ENCODE results near the gene RGS3.
A peak's percentile ranks its signal among the peaks of the same experiment; 100 is the strongest.
"Not testable (repeated sequence)": the region's sequence is repeated elsewhere in the genome, so short reads cannot be mapped to it uniquely, and the experiment has no call there.

Gene RGS3

GRCh38 chr9:113545068-113545467 is 81.5 kb downstream of the RGS3 start:
- no peaks in the 10 kb centered on the region for H3K79me1 ChIP-seq (ENCODE audit: low read length)
- no peak overlapping the region for H3K23ac ChIP-seq (ENCODE audit: low read length)
- no peak overlapping the region for H3K56ac ChIP-seq (ENCODE audit: low read length)
- no peak overlapping the region for H3K18ac ChIP-seq (ENCODE audit: low read length)
- no peaks in the 10 kb centered on the region for H3K79me2 ChIP-seq (ENCODE audit: control insufficient read depth, insufficient read depth, low read length)
- no peak overlapping the region for H2AK5ac ChIP-seq (ENCODE audit: low read length)
- no CpG with 5 or more reads among the region's 2 CpGs for WGBS (ENCODE audit: extremely low coverage, insufficient coverage, low lambda C conversion rate)
- no peak for DNase-seq
- no peak overlapping the region for H2BK120ac ChIP-seq (ENCODE audit: low read depth, low read length)
- H3K4ac ChIP-seq (ENCODE audit: low read depth, low read length): no peak overlapping the region
- H3K4me1 ChIP-seq (ENCODE audit: control insufficient read depth, low read depth, low read length): peaks cover 7% of the 10 kb centered on the region
- no peak overlapping the region for H2BK15ac ChIP-seq (replicated peaks; ENCODE audit: low read depth)
- no peak overlapping the region for H4K8ac ChIP-seq (ENCODE audit: low read depth, low read length)
- no peak overlapping the region for H4K5ac ChIP-seq (ENCODE audit: low read length)
- no peak overlapping the region for H3K4me2 ChIP-seq (ENCODE audit: low read length)
- H3K27me3 ChIP-seq (ENCODE audit: insufficient read depth, low read length, poor library complexity): no peaks in the 10 kb centered on the region
- no peak overlapping the region for H3K4me3 ChIP-seq (ENCODE audit: low read length)
- H2BK5ac ChIP-seq (ENCODE audit: low read length): no peak overlapping the region
- H3K36me3 ChIP-seq (ENCODE audit: control insufficient read depth, insufficient read depth, low read length): no peaks in the 10 kb centered on the region
- H3K27ac ChIP-seq (ENCODE audit: low read depth, low read length): no peak overlapping the region
- no peak overlapping the region for H3K9ac ChIP-seq (ENCODE audit: low read length)

GRCh38 chr9:113546566-113546965 is 83.0 kb downstream of the RGS3 start:
- no peak overlapping the region for H2BK120ac ChIP-seq (ENCODE audit: low read depth, low read length)
- no peak overlapping the region for H2AK5ac ChIP-seq (ENCODE audit: low read length)
- H3K79me2 ChIP-seq (ENCODE audit: control insufficient read depth, insufficient read depth, low read length): no peaks in the 10 kb centered on the region
- no peak overlapping the region for H4K8ac ChIP-seq (ENCODE audit: low read depth, low read length)
- H3K36me3 ChIP-seq (ENCODE audit: control insufficient read depth, insufficient read depth, low read length): no peaks in the 10 kb centered on the region
- H2BK5ac ChIP-seq (ENCODE audit: low read length): no peak overlapping the region
- WGBS (ENCODE audit: extremely low coverage, insufficient coverage, low lambda C conversion rate): no CpG with 5 or more reads among the region's 5 CpGs
- H3K4me2 ChIP-seq (ENCODE audit: low read length): no peak overlapping the region
- no peak overlapping the region for H3K27ac ChIP-seq (ENCODE audit: low read depth, low read length)
- DNase-seq: no peak
- no peaks in the 10 kb centered on the region for H3K79me1 ChIP-seq (ENCODE audit: low read length)
- H3K4me3 ChIP-seq (ENCODE audit: low read length): no peak overlapping the region
- H4K5ac ChIP-seq (ENCODE audit: low read length): no peak overlapping the region
- peaks cover 7% of the 10 kb centered on the region for H3K4me1 ChIP-seq (ENCODE audit: control insufficient read depth, low read depth, low read length)
- no peak overlapping the region for H3K4ac ChIP-seq (ENCODE audit: low read depth, low read length)
- no peak overlapping the region for H3K23ac ChIP-seq (ENCODE audit: low read length)
- H3K56ac ChIP-seq (ENCODE audit: low read length): no peak overlapping the region
- no peaks in the 10 kb centered on the region for H3K27me3 ChIP-seq (ENCODE audit: insufficient read depth, low read length, poor library complexity)
- H3K18ac ChIP-seq (ENCODE audit: low read length): no peak overlapping the region
- H3K9ac ChIP-seq (ENCODE audit: low read length): no peak overlapping the region
- no peak overlapping the region for H2BK15ac ChIP-seq (replicated peaks; ENCODE audit: low read depth)

GRCh38 chr9:113547501-113547900 is 84.0 kb downstream of the RGS3 start:
- no peak for DNase-seq
- Histone ChIP-seq H2BK15ac (replicated peaks; ENCODE audit: low read depth) (no peak overlapping the region), H3K4me3 (ENCODE audit: low read length) (no peak overlapping the region), H2BK5ac (ENCODE audit: low read length) (no peak overlapping the region), H3K18ac (ENCODE audit: low read length) (no peak overlapping the region), H3K79me2 (ENCODE audit: control insufficient read depth, insufficient read depth, low read length) (no peaks in the 10 kb centered on the region), H4K5ac (ENCODE audit: low read length) (no peak overlapping the region), H3K36me3 (ENCODE audit: control insufficient read depth, insufficient read depth, low read length) (no peaks in the 10 kb centered on the region), H3K79me1 (ENCODE audit: low read length) (no peaks in the 10 kb centered on the region), H3K9ac (ENCODE audit: low read length) (no peak overlapping the region), H3K27ac (ENCODE audit: low read depth, low read length) (no peak overlapping the region), H3K4me2 (ENCODE audit: low read length) (no peak overlapping the region), H3K23ac (ENCODE audit: low read length) (no peak overlapping the region), H2BK120ac (ENCODE audit: low read depth, low read length) (no peak overlapping the region), H3K4me1 (ENCODE audit: control insufficient read depth, low read depth, low read length) (peaks cover 7% of the 10 kb centered on the region), H2AK5ac (ENCODE audit: low read length) (no peak overlapping the region), H3K56ac (ENCODE audit: low read length) (no peak overlapping the region), H4K8ac (ENCODE audit: low read depth, low read length) (no peak overlapping the region), H3K4ac (ENCODE audit: low read depth, low read length) (no peak overlapping the region), H3K27me3 (ENCODE audit: insufficient read depth, low read length, poor library complexity) (no peaks in the 10 kb centered on the region)
- WGBS (ENCODE audit: extremely low coverage, insufficient coverage, low lambda C conversion rate): no CpG with 5 or more reads among the region's 5 CpGs

- Histone ChIP-seq H3K4me3 (ENCODE audit: low read length) (no peak overlapping the region), H3K23ac (ENCODE audit: low read length) (no peak overlapping the region), H3K79me1 (ENCODE audit: low read length) (no peaks in the 10 kb centered on the region), H3K27me3 (ENCODE audit: insufficient read depth, low read length, poor library complexity) (no peaks in the 10 kb centered on the region), H3K4me2 (ENCODE audit: low read length) (no peak overlapping the region), H3K4me1 (ENCODE audit: control insufficient read depth, low read depth, low read length) (peaks cover 7% of the 10 kb centered on the region), H3K27ac (ENCODE audit: low read depth, low read length) (peak overlapping the region; percentile 57), H2BK5ac (ENCODE audit: low read length) (peak overlapping the region; percentile 30), H2BK15ac (replicated peaks; ENCODE audit: low read depth) (no peak overlapping the region), H4K8ac (ENCODE audit: low read depth, low read length) (no peak overlapping the region), H2AK5ac (ENCODE audit: low read length) (no peak overlapping the region), H3K79me2 (ENCODE audit: control insufficient read depth, insufficient read depth, low read length) (no peaks in the 10 kb centered on the region), H2BK120ac (ENCODE audit: low read depth, low read length) (no peak overlapping the region), H3K36me3 (ENCODE audit: control insufficient read depth, insufficient read depth, low read length) (no peaks in the 10 kb centered on the region), H3K9ac (ENCODE audit: low read length) (no peak overlapping the region), H3K56ac (ENCODE audit: low read length) (peak overlapping the region; percentile 73), H4K5ac (ENCODE audit: low read length) (no peak overlapping the region), H3K4ac (ENCODE audit: low read depth, low read length) (no peak overlapping the region), H3K18ac (ENCODE audit: low read length) (no peak overlapping the region)
- no CpG with 5 or more reads among the region's 11 CpGs for WGBS (ENCODE audit: extremely low coverage, insufficient coverage, low lambda C conversion rate)
- DNase-seq: peak; percentile 77
Observed at GRCh38 chr9:113548221-113549041, 84.9 kb downstream of the RGS3 start.

- H3K4ac ChIP-seq (ENCODE audit: low read depth, low read length); H3K9ac ChIP-seq (ENCODE audit: low read length); H4K8ac ChIP-seq (ENCODE audit: low read depth, low read length); H3K56ac ChIP-seq (ENCODE audit: low read length); H3K18ac ChIP-seq (ENCODE audit: low read length); H4K5ac ChIP-seq (ENCODE audit: low read length); H3K36me3 ChIP-seq (ENCODE audit: control insufficient read depth, insufficient read depth, low read length); H2AK5ac ChIP-seq (ENCODE audit: low read length); H3K27me3 ChIP-seq (ENCODE audit: insufficient read depth, low read length, poor library complexity); H3K23ac ChIP-seq (ENCODE audit: low read length); H3K27ac ChIP-seq (ENCODE audit: low read depth, low read length); H3K4me1 ChIP-seq (ENCODE audit: control insufficient read depth, low read depth, low read length); H3K79me2 ChIP-seq (ENCODE audit: control insufficient read depth, insufficient read depth, low read length); DNase-seq; H2BK5ac ChIP-seq (ENCODE audit: low read length); H3K79me1 ChIP-seq (ENCODE audit: low read length); H2BK120ac ChIP-seq (ENCODE audit: low read depth, low read length); H2BK15ac ChIP-seq (replicated peaks; ENCODE audit: low read depth); H3K4me3 ChIP-seq (ENCODE audit: low read length); H3K4me2 ChIP-seq (ENCODE audit: low read length): not testable (repeated sequence)
- no CpG with 5 or more reads among the region's 8 CpGs for whole genome bisulfite sequencing (ENCODE audit: extremely low coverage, insufficient coverage, low lambda C conversion rate)
Observed at GRCh38 chr9:113549892-113550291, 86.4 kb downstream of the RGS3 start.
